SH-SY5Y (cell line): Measurements from ENCODE around the gene MRPS25.

ENCODE experiments used
- GATA2 ChIP-seq: IDR thresholded peaks from 2 replicates; pipeline ENCODE4 v1.6.1; 2011; ENCODE audit warnings: mild to moderate bottlenecking, low read depth, low read length
- GATA3 ChIP-seq: IDR thresholded peaks from 2 replicates; pipeline ENCODE4 v1.6.1; 2011; ENCODE audit warnings: low read depth, mild to moderate bottlenecking, low read length, moderate library complexity

Gene MRPS25

GRCh38 chr3:15009167-15009566 lies 55.9 kb downstream of the MRPS25 start:
- TF ChIP-seq GATA3, result no peak
- TF ChIP-seq GATA2, result no peak

GRCh38 chr3:15007681-15008141 lies 57.4 kb downstream of the MRPS25 start:
- TF ChIP-seq GATA3 (no peak), GATA2 (no peak)
